Spleen (tissue), 7 donors: ENCODE measurements around the gene MAPK7.

Experiments used
- CTCF ChIP-seq, 11 experiments: fragments of 200-600 bp in 7 of 11; fragments of 450-650 bp in 4 of 11; sonication (generic) in 4 of 11; IDR thresholded peaks in 8 of 11; conservative IDR thresholded peaks in 3 of 11; 1 replicate in 7 of 11; 2 replicates in 4 of 11; pipeline versions ENCODE4 v1.4.0 to v1.8.0; 2016 to 2021; ENCODE audit warnings: antibody characterized with exemption in 11 of 11, inconsistent platforms in 4 of 11, mild to moderate bottlenecking in 1 of 11
- POLR2A ChIP-seq, 3 donors: fragments of 450-650 bp; IDR thresholded peaks; one replicate each; pipeline ENCODE4 v1.5.1; 2017; ENCODE audit warnings: antibody characterized with exemption in 3 of 3, mild to moderate bottlenecking in 1 of 3
- POLR2AphosphoS5 ChIP-seq, 3 donors: sonication (generic); formaldehyde crosslinking; IDR thresholded peaks; one replicate each; pipeline ENCODE4 v1.5.1; 2017; ENCODE audit warnings: antibody characterized with exemption in 3 of 3
- donor health status: DM: no; HTN: no; CAD: no; lungs with moderate emphysema.
- donor health status: DM: no; HTN: no; CAD: no.
- donor health status: DM: no; HTN: no; CAD: no.

GRCh38 chr17:19348806-19349205, 29.5 kb upstream of the MAPK7 start:
- TF ChIP-seq CTCF (IDR thresholded peaks at IDR 0.05 in 8 of 11, conservative IDR thresholded peaks at IDR 0.05 in 3 of 11), result no peak
- no peak for TF ChIP-seq POLR2AphosphoS5 (IDR thresholded peaks at IDR 0.05)
- no peak for TF ChIP-seq POLR2A (IDR thresholded peaks at IDR 0.05)
